GM12892 (cell line): Measurements from ENCODE around the gene MGST1.

Experiments
- POLR2A ChIP-seq: IDR thresholded peaks from 2 replicates; pipeline ENCODE4 v1.6.1; 2011; ENCODE audit warnings: low read depth, low read length, control low read depth
- POLR2AphosphoS5 ChIP-seq: IDR thresholded peaks from 2 replicates; pipeline ENCODE4 v1.6.1; 2011; ENCODE audit warnings: low read depth, low read length, control low read depth
- TAF1 ChIP-seq: IDR thresholded peaks from 2 replicates; pipeline ENCODE4 v1.6.1; 2011; ENCODE audit warnings: low read depth, mild to moderate bottlenecking, control low read depth, low read length, borderline replicate concordance

DNA sequence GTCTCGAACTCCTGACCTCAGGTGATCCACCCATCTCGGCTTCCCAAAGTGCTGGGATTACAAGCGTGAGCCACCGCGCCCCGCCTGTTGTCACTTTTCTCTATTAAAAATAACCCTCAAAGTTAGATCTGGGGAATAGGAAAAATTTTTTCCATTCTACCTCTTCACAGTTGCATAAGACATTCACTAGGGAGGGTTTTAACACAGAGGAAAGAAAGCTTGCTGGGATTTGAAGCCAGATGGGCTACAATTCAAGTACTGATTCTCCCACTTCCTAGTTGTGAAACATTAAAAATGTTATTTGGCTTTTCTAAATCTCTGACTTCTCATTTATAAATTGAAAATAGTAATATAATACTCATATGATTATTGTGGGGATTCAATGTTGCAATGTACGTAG, 46.7 kb upstream of the MGST1 start:
- no peak for TF ChIP-seq POLR2A
- no peak for TF ChIP-seq TAF1
- TF ChIP-seq POLR2AphosphoS5 = no peak
